ENCODE data around the gene PCDH9.

PCDH9 gene

DNA sequence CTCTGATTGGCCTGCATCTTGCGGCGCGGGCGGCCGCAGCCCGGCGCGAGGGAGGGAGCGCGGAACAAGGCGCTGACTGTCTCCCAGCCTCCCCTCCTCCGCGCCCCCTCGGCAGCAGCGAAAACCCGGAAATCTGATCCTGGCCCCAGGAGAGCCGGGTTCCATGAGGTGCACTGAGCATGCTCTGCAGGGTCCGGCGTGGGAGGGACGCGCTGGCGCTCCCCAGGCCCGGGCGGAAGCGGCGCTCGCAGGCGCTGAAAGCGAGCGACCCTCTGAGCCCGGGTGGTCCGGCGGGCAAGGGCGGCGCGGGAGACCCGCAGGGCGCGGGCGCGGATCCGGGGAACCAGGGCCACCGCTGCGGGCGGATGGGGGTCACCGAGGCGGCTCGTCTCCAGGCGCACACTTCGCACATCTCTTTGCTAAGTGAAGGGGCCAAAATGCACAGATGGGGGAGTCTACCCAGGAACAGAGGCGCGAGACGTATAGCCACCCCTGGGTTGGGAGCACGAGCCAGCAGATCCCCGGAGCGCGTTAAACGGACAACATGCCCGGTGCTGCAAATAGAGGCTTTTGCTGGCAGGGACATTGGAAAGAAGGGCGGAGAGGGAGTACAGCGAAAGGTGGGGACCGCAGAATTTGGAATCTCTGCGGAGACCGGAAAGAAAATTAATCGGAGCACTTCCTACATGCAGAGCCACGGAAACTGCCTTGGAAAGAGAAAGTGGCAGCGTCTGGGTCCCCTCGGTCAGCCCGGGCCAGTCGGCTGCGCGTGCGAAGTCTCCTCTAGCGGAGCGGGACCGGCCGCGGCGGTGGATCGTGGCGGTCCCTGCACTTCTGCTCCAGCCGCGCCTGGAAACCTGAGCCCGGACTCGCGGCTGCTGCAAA lies 510 bp upstream of the PCDH9 start:
- H3K9ac ChIP-seq (ENCODE audit: insufficient read length, low read depth): peak overlapping the region; percentile 79
- peaks cover 7% of the 10 kb centered on the region for H3K27me3 ChIP-seq (ENCODE audit: insufficient read depth, insufficient read length)
- peak; percentile 88 for DNase-seq (ENCODE audit: low read depth, low spot score)
- no peaks in the 10 kb centered on the region for H3K36me3 ChIP-seq (ENCODE audit: insufficient read depth, insufficient read length, low read length)
- no peaks in the 10 kb centered on the region for H3K4me1 ChIP-seq (ENCODE audit: insufficient read depth, insufficient read length)
- no peak for TF ChIP-seq ZNF274 (IDR thresholded peaks at IDR 0.05; ENCODE audit: low read depth, low read length)
- no peak for TF ChIP-seq YY1 (IDR thresholded peaks at IDR 0.05; ENCODE audit: insufficient read depth, insufficient read length)
- TF ChIP-seq SUZ12 (IDR thresholded peaks at IDR 0.05; ENCODE audit: extremely low read depth, insufficient read depth, insufficient read length): no peak
- H3K4me3 ChIP-seq (ENCODE audit: insufficient read length, low read depth): peak overlapping the region; percentile 61
- no peaks in the 10 kb centered on the region for H3K9me3 ChIP-seq (ENCODE audit: insufficient read depth, low read length)

DNA sequence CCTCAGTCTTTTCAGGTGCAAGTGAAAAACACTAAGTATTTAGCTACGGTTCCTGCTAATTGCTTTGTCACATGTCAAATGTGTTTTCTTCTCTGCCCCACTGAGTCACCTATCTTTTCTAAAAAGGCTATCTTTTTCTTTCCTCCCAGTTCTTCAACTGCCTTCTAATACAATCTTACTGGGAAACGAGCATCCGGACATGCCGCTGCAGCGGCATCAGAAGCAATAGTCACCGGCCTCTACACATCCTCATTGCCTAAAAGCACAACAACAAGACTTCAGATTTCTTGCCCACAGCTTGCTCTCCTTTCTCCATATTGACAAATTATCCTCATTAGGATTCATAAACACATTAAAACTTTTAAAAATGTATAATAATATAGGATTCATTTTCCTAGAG lies 1.2 kb downstream of the PCDH9 start:
- no peak for DNase-seq (ENCODE audit: low read depth, low spot score)
- no peaks in the 10 kb centered on the region for H3K36me3 ChIP-seq (ENCODE audit: insufficient read depth, insufficient read length, low read length)
- H3K4me3 ChIP-seq (ENCODE audit: insufficient read length, low read depth): no peak overlapping the region
- no peaks in the 10 kb centered on the region for H3K4me1 ChIP-seq (ENCODE audit: insufficient read depth, insufficient read length)
- no peak overlapping the region for H3K9ac ChIP-seq (ENCODE audit: insufficient read length, low read depth)
- TF ChIP-seq YY1 (IDR thresholded peaks at IDR 0.05; ENCODE audit: insufficient read depth, insufficient read length) (no peak), ZNF274 (IDR thresholded peaks at IDR 0.05; ENCODE audit: low read depth, low read length) (no peak), SUZ12 (IDR thresholded peaks at IDR 0.05; ENCODE audit: extremely low read depth, insufficient read depth, insufficient read length) (no peak)
- peaks cover 7% of the 10 kb centered on the region for H3K27me3 ChIP-seq (ENCODE audit: insufficient read depth, insufficient read length)
- H3K9me3 ChIP-seq (ENCODE audit: insufficient read depth, low read length): no peaks in the 10 kb centered on the region

DNA sequence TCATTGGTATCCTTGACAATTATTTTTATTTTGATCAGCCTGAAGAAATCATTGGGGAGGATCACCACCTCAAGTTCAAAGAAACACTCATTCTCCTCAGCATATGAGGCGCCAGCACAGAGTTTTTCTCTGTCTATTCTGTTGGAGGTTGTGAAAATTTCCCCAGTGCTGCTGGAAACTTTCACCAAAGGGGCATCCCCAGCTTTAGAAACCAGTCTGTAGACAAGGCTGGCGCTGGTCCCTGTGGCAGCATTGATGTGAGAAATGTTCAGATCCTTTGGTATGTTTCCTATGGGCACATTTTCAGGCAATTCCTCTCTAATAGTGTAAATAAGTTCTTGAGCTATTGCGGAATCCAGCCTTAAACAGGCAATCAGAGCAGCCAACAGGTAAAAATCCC lies 2.1 kb downstream of the PCDH9 start:
- Histone ChIP-seq H3K4me1 (ENCODE audit: insufficient read depth, insufficient read length) (no peaks in the 10 kb centered on the region), H3K27me3 (ENCODE audit: insufficient read depth, insufficient read length) (peaks cover 7% of the 10 kb centered on the region), H3K9ac (ENCODE audit: insufficient read length, low read depth) (no peak overlapping the region), H3K9me3 (ENCODE audit: insufficient read depth, low read length) (no peaks in the 10 kb centered on the region), H3K36me3 (ENCODE audit: insufficient read depth, insufficient read length, low read length) (no peaks in the 10 kb centered on the region), H3K4me3 (ENCODE audit: insufficient read length, low read depth) (no peak overlapping the region)
- TF ChIP-seq SUZ12 (IDR thresholded peaks at IDR 0.05; ENCODE audit: extremely low read depth, insufficient read depth, insufficient read length): no peak
- no peak for TF ChIP-seq YY1 (IDR thresholded peaks at IDR 0.05; ENCODE audit: insufficient read depth, insufficient read length)
- TF ChIP-seq ZNF274 (IDR thresholded peaks at IDR 0.05; ENCODE audit: low read depth, low read length): no peak
- no peak for DNase-seq (ENCODE audit: low read depth, low spot score)

DNA sequence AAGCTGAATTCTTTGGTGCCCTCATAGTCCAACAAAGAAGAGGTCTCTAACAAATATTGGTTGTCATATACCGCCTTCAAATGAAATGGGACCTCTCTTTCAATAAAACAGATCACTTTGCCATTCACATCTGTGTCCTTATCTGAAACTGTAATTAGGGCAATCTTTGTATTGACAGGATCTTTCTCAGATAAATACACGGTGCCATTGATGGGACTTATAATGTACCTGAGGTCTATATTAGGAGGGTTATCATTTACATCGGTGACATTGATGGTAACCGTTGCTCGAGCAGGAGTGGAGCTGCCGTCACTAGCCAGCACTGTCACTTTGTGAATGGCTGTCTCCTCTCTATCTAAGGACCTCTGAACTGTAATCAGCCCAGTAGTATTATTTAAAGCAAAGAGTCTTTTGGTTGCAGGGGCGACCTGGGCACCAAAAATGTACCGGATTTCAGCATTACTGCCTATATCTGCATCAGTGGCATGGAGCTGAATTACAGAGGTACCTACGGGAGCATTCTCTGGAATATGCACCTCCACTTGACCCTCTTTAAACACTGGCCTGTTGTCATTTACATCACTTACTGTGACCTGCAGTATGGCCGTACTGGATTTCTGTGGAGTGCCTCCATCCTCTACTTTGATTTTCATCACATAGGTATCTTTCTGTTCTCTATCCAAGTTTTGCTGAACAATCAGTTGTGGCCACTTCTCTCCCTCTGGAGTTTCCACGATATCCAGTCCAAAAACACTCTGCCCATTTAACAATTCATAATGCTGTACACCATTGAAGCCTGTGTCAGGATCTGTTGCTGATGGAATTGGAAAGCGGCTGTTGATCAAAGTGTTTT lies 2.8 kb downstream of the PCDH9 start:
- TF ChIP-seq ZNF274 (IDR thresholded peaks at IDR 0.05; ENCODE audit: low read depth, low read length) (no peak), YY1 (IDR thresholded peaks at IDR 0.05; ENCODE audit: insufficient read depth, insufficient read length) (no peak), SUZ12 (IDR thresholded peaks at IDR 0.05; ENCODE audit: extremely low read depth, insufficient read depth, insufficient read length) (no peak)
- Histone ChIP-seq H3K4me1 (ENCODE audit: insufficient read depth, insufficient read length) (no peaks in the 10 kb centered on the region), H3K4me3 (ENCODE audit: insufficient read length, low read depth) (no peak overlapping the region), H3K9me3 (ENCODE audit: insufficient read depth, low read length) (no peaks in the 10 kb centered on the region), H3K27me3 (ENCODE audit: insufficient read depth, insufficient read length) (peaks cover 7% of the 10 kb centered on the region), H3K9ac (ENCODE audit: insufficient read length, low read depth) (no peak overlapping the region), H3K36me3 (ENCODE audit: insufficient read depth, insufficient read length, low read length) (no peaks in the 10 kb centered on the region)
- no peak for DNase-seq (ENCODE audit: low read depth, low spot score)

DNA sequence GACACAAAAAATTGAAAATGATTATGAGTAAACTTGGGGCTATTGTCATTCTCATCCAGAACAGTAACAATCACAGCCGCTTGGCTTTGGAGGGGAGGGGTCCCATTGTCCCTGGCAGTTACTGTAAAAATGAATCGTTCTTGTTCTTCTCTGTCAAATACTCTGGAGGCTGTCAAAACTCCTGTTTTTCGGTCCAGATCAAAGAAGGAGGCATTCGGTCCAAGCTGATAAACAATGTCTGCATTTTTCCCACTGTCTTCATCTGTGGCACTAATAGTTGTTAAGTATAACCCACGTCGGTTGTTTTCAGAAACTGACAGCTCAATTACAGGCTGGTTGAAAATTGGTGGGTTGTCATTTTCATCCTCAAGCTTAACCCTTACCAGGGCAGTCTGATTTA lies 3.4 kb downstream of the PCDH9 start:
- no peak overlapping the region for H3K4me3 ChIP-seq (ENCODE audit: insufficient read length, low read depth)
- no peaks in the 10 kb centered on the region for H3K4me1 ChIP-seq (ENCODE audit: insufficient read depth, insufficient read length)
- no peak overlapping the region for H3K9ac ChIP-seq (ENCODE audit: insufficient read length, low read depth)
- H3K9me3 ChIP-seq (ENCODE audit: insufficient read depth, low read length): no peaks in the 10 kb centered on the region
- peaks cover 7% of the 10 kb centered on the region for H3K27me3 ChIP-seq (ENCODE audit: insufficient read depth, insufficient read length)
- H3K36me3 ChIP-seq (ENCODE audit: insufficient read depth, insufficient read length, low read length): no peaks in the 10 kb centered on the region
- no peak for DNase-seq (ENCODE audit: low read depth, low spot score)
- TF ChIP-seq ZNF274 (IDR thresholded peaks at IDR 0.05; ENCODE audit: low read depth, low read length): no peak
- no peak for TF ChIP-seq SUZ12 (IDR thresholded peaks at IDR 0.05; ENCODE audit: extremely low read depth, insufficient read depth, insufficient read length)
- no peak for TF ChIP-seq YY1 (IDR thresholded peaks at IDR 0.05; ENCODE audit: insufficient read depth, insufficient read length)

DNA sequence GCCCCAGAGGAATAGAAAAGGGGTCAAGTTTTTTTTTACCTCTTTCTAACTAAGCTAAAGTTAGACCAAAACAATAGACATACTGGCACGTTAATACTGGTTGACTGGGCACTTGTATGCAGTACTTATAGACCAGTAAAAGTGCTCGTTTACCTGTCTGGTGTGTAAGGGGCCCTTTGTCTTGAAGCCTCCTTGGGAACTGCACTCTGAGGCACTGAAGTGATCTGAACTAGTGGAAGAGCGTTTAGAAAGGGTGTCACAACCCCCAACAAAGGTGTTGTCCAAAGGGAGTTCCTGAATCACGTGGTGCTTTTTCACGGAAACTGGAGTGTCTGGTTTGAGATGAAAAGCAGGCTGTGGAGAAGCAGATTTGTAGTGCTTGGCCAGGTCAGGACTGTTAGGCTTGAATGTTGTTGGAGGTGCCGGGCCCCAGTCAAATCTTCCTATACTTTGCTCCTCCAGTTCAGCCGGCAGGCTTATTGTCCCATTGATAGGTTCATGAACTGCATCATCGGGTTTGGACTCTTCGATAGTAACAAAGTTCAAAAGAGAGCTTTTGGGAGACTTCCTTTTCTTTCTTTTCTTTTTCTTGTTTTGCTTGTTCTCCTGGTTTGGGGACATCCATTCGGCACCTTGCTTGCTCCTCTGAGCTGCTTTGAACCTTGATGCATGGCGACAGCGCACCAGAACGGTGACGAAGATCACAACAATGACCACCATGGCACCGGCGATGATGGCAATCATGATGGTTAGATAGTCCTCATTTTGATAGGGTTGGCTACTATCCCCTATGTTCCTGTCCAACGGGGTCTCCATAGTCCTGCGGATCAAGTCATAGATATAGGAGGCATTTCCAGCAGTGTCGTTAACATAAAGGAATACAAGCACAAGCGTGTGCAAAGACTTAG lies 4.6 kb downstream of the PCDH9 start:
- no peak overlapping the region for H3K4me3 ChIP-seq (ENCODE audit: insufficient read length, low read depth)
- DNase-seq (ENCODE audit: low read depth, low spot score): no peak
- H3K9ac ChIP-seq (ENCODE audit: insufficient read length, low read depth): no peak overlapping the region
- TF ChIP-seq ZNF274 (IDR thresholded peaks at IDR 0.05; ENCODE audit: low read depth, low read length) (no peak), SUZ12 (IDR thresholded peaks at IDR 0.05; ENCODE audit: extremely low read depth, insufficient read depth, insufficient read length) (no peak), YY1 (IDR thresholded peaks at IDR 0.05; ENCODE audit: insufficient read depth, insufficient read length) (no peak)
- H3K27me3 ChIP-seq (ENCODE audit: insufficient read depth, insufficient read length): peaks cover 7% of the 10 kb centered on the region
- no peaks in the 10 kb centered on the region for H3K36me3 ChIP-seq (ENCODE audit: insufficient read depth, insufficient read length, low read length)
- H3K4me1 ChIP-seq (ENCODE audit: insufficient read depth, insufficient read length): no peaks in the 10 kb centered on the region
- H3K9me3 ChIP-seq (ENCODE audit: insufficient read depth, low read length): no peaks in the 10 kb centered on the region

Data from NT2/D1 (cell line).